GM12891 (cell line): ENCODE results near the gene PARP3.

Source experiments
- PAX5 ChIP-seq: IDR thresholded peaks from 2 replicates; pipeline ENCODE4 v1.6.1; 2011; ENCODE audit warnings: low read length, moderate library complexity, mild to moderate bottlenecking; ENCODE audit not compliant: insufficient read depth, severe bottlenecking
- POLR2A ChIP-seq: IDR thresholded peaks from 2 replicates; pipeline ENCODE4 v1.6.1; 2011; ENCODE audit warnings: low read depth, low read length, control low read depth
- POLR2AphosphoS5 ChIP-seq: IDR thresholded peaks from 2 replicates; pipeline ENCODE4 v1.6.1; 2011; ENCODE audit warnings: low read depth, low read length, control low read depth
- SPI1 ChIP-seq: IDR thresholded peaks from 2 replicates; pipeline ENCODE4 v1.6.1; 2011; ENCODE audit warnings: low read depth, low read length, control low read depth
- TAF1 ChIP-seq: IDR thresholded peaks from 2 replicates; pipeline ENCODE4 v1.6.1; 2011; ENCODE audit warnings: low read depth, low read length, control low read depth

DNA sequence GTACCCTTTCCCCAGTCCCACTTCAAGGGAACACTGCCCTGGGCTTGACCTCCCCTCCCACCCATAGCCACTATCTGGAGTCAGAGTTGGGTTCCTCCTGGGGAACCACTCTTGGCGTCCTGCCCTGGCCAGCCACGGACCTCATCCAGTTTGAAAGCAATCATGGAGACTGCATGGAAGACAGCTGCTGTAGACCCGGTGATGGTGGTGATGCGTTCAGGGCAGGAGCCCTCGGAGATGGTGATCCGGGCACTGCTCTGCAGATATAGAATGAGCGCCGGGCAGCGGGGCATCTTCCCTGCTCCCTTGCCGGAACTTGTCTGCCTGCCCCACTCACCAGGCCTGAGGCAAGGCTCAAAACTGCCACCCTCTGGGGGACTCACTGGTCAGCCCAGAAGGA lies 18.2 kb downstream of the PARP3 start:
- TF ChIP-seq POLR2AphosphoS5 (no peak), POLR2A (no peak), TAF1 (no peak), PAX5 (no peak), SPI1 (no peak)
